ENCODE results near the gene CACNA2D3.

GRCh38 chr3:54481606-54482365, 359.4 kb downstream of the CACNA2D3 start:
- TF ChIP-seq CTCF (IDR thresholded peaks at IDR 0.05; ENCODE audit: low read length) (no peak), EZH2 (optimal IDR thresholded peaks at IDR 0.05; ENCODE audit: low read depth, low read length) (no peak), EZH2phosphoT487 (IDR thresholded peaks at IDR 0.05; ENCODE audit: low read length) (no peak)
